Psoas muscle (tissue), 8 donors: ENCODE data around the gene KATNIP. TPM values are rescaled to one million over a fixed set of nuclear protein-coding genes. Genes with fewer than 3 reads are reported as not detected.

ENCODE experiments used
- ATAC-seq, 4 donors: fragments of 200-7000 bp; cut with Tn5 transposase; one replicate each; pipeline ENCODE4 v1.9.1; 2020; ENCODE audit warnings: moderate library complexity in 3 of 4, mild to moderate bottlenecking in 2 of 4
- DNase-seq, 2 donors: peaks; one replicate each; pipeline ENCODE4 v3.0.0-alpha.2; 2020
- H3K27ac ChIP-seq: fragments of 200-600 bp; one replicate; pipeline ENCODE4 v1.8.0; 2022
- H3K27me3 ChIP-seq, 3 donors: fragments of 200-600 bp in 1 of 3; one replicate each; pipeline versions ENCODE4 v1.6.1 to v1.8.0; 2013 to 2022; ENCODE audit warnings: low read length in 2 of 3, mild to moderate bottlenecking in 2 of 3, moderate library complexity in 1 of 3; ENCODE audit not compliant: insufficient read depth in 3 of 3
- H3K36me3 ChIP-seq, 2 donors: fragments of 200-600 bp in 1 of 2; one replicate each; pipeline versions ENCODE4 v1.6.1 to v1.8.0; 2013 to 2022; ENCODE audit warnings: low read depth in 1 of 2, mild to moderate bottlenecking in 1 of 2, moderate library complexity in 1 of 2; ENCODE audit not compliant: insufficient read depth in 1 of 2
- H3K4me1 ChIP-seq: fragments of 200-600 bp; one replicate; pipeline ENCODE4 v1.8.0; 2022
- H3K4me3 ChIP-seq: fragments of 200-600 bp; one replicate; pipeline ENCODE4 v1.8.0; 2022; ENCODE audit warnings: mild to moderate bottlenecking
- H3K9me3 ChIP-seq: fragments of 200-600 bp; one replicate; pipeline ENCODE4 v1.8.0; 2022
- WGBS, 3 donors: extraction: QIAGEN DNeasy Blood & Tissue Kit; methylation state at CpG; one replicate each; pipeline versions ENCODE4 v1.1.6 to v1.1.7; 2013; 5-methylcytosine and 5-hydroxymethylcytosine counted together
- intact Hi-C, 2 donors: fragments of 100-400 bp; cut with DNase I; formaldehyde crosslinking; loops; one replicate each; pipeline versions ENCODE4 v1.11.0 to v1.14.2; 2022
- polyA plus RNA-seq, 3 donors: library from polyadenylated mRNA; stranded (reverse); fragments of 200-250 nt; gene quantifications; one replicate each; pipeline ENCODE4 v1.2.3, GENCODE V29; 2013
- total RNA-seq, 4 donors: library from RNA; stranded (reverse); fragmentation: NEBNext Ultra II Directional in 2 of 4; extraction: Animal tissue kit (Norgen Biotek cat#: 25700) in 2 of 4; gene quantifications; one replicate each; pipeline versions ENCODE4 v1.2.1 to v1.2.4, GENCODE V29; 2021 to 2023
- TF ChIP-seq, protein P1 (sequence below): fragments of 200-600 bp; IDR thresholded peaks from one replicate; pipeline ENCODE4 v1.8.0; 2022; ENCODE audit warnings: antibody characterized with exemption
- donor health status: healthy with polysubstance abuse.
- donor health status: DM: no; HTN: no; CAD: no; lungs with moderate emphysema.
- donor health status: Bipolar disorder and iron deficiency.
- donor health status: healthy.
- donor health status: DM: yes; HTN: yes; CAD: no.
- donor health status: DM: no; HTN: no; CAD: no.
- donor health status: DM: no; HTN: no; CAD: no.
- donor health status: DM: yes; HTN: yes; CAD: no.

KATNIP gene
- total and polyA plus RNA-seq, 7 donors: 4.5 to 9.6 (median 6.1) TPM

DNA sequence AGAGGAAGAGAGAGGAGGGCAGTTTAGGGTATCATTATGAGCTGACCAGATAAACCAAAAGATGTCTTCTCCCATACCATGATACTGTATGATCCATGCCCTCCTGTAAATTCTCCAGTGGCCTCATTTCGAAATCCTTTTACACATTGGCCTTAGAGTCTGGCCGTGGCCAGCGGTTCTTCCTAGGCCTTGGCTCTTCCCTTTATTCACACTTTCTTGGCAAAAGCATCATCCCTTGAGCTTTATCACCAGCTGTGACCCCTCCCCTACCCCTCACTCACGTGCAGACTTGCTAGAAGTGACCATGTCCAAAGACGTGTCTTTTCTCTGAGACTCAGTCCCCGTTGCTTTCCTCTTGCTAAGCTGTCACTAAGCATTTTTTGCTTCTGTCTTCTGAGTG, 22.8 kb downstream of the KATNIP start:
- Histone ChIP-seq H3K4me1 (no peaks in the 10 kb centered on the region), H3K9me3 (no peaks in the 10 kb centered on the region), H3K36me3 (no peaks in the 10 kb centered on the region), H3K4me3 (no peak overlapping the region), H3K27ac (no peak overlapping the region), H3K27me3 (no peaks in the 10 kb centered on the region)
- intact Hi-C loops: no loop called here
- WGBS, 3 donors: 66 to 72% (median 67%) methylated on average over 6 of the region's 6 CpGs
- ATAC-seq (peak in 2 of 4 donors; percentile 34 to 36), DNase-seq (peak in 1 of 2 donors; percentile 52)
- TF ChIP-seq, protein P1, sequence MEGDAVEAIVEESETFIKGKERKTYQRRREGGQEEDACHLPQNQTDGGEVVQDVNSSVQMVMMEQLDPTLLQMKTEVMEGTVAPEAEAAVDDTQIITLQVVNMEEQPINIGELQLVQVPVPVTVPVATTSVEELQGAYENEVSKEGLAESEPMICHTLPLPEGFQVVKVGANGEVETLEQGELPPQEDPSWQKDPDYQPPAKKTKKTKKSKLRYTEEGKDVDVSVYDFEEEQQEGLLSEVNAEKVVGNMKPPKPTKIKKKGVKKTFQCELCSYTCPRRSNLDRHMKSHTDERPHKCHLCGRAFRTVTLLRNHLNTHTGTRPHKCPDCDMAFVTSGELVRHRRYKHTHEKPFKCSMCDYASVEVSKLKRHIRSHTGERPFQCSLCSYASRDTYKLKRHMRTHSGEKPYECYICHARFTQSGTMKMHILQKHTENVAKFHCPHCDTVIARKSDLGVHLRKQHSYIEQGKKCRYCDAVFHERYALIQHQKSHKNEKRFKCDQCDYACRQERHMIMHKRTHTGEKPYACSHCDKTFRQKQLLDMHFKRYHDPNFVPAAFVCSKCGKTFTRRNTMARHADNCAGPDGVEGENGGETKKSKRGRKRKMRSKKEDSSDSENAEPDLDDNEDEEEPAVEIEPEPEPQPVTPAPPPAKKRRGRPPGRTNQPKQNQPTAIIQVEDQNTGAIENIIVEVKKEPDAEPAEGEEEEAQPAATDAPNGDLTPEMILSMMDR: no peak

DNA sequence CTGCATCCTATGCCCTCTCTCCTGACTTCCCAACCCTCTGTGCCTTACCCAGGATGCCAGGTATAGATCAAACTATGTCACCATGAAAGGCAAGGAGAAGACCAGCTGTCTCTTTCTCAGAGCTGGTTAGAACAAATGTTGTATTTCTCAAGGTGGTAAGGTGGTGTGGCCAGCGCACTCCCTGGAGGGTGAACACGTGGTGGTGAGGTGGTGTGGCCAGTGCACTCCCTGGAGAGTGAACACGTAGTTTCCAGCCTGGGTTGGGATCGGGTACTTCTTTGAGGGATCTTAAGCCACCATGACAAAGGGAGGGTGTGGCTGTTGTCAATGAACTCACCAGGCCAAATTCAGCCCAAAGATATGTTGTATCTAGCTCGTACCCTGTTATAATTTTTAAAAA, 26.8 kb downstream of the KATNIP start:
- 65 to 69% (median 65%) methylated on average over 5 of the region's 5 CpGs for WGBS, 3 donors
- H3K4me1 ChIP-seq: no peaks in the 10 kb centered on the region
- H3K27me3 ChIP-seq: no peaks in the 10 kb centered on the region
- no peaks in the 10 kb centered on the region for H3K9me3 ChIP-seq
- intact Hi-C loops: no loop called here
- peak in 1 of 4 donors; percentile 32 for ATAC-seq
- no peaks in the 10 kb centered on the region for H3K36me3 ChIP-seq
- no peak overlapping the region for H3K27ac ChIP-seq
- no peak overlapping the region for H3K4me3 ChIP-seq
- no peak for DNase-seq
- TF ChIP-seq, protein P1: no peak

DNA sequence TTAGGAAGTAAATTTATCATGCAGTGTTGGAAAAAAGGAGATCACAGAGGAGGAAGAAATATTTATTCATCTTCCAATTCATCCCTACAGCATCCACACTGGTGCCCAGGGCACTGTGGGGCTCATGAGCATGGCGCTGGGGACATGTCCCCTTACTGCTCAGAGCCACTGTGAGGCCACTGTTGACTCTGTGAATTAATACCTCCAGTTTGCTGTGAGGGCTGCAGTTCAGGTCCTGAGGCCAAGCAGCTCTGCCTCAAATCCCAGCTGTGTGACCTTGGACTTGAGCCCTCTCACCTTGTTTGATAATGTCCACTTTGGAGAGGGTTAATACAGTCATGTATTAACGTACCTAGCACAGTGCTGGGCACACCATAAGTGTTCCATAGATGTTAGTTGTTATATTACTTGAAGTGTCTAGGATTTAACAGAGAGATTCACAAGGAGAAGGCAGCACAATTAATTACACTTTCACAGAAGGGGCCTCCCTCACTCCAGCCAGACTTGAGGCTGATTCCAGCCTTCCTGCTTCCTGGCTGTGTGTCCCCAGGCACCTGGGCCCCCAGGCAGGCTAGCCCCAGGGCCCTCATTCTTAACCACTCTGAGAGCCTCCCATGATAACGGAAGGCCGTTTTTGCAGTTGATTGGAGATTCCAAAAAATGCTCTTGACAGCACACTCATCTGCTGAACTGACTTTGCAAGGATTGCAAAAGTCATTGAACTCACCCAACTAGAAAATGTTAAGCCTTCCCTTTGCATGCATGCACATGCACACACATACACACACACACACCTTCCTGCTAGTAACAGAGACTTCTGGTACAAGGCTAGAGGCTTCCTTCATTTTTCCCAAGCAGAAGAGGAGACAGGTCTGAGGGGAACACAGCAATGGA, 29.4 kb downstream of the KATNIP start:
- Histone ChIP-seq H3K36me3 (no peaks in the 10 kb centered on the region), H3K27me3 (no peaks in the 10 kb centered on the region), H3K4me1 (no peaks in the 10 kb centered on the region), H3K4me3 (no peak overlapping the region), H3K9me3 (no peaks in the 10 kb centered on the region), H3K27ac (no peak overlapping the region)
- TF ChIP-seq, protein P1: no peak
- DNase-seq (no peak), ATAC-seq (no peak)
- WGBS, 3 donors: 85 to 90% (median 87%) methylated on average over 4 of the region's 4 CpGs
- intact Hi-C loops: no loop called here

DNA sequence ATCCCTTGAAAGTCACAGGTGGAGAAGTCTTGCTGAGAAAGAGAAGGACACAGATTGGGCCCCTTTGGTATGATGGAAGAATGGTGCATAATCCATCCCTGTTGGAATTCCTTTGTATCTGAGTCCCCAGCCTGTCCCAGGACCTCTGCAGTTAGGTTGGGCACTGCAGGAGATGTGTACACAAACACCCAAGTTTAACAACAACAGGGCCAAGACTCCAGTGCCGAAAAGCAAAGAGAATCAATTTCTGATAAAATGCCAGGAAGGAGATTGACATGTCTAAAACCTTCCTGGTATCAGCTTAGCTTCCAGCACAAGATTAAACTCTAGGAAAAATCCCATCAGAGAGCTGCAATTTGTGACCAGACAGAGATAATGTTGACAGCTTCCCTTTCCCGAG, 32.9 kb downstream of the KATNIP start:
- Histone ChIP-seq H3K27me3 (no peaks in the 10 kb centered on the region), H3K36me3 (no peaks in the 10 kb centered on the region), H3K4me1 (no peaks in the 10 kb centered on the region), H3K4me3 (no peak overlapping the region), H3K27ac (no peak overlapping the region), H3K9me3 (no peaks in the 10 kb centered on the region)
- 64 to 73% (median 67%) methylated on average over 2 of the region's 2 CpGs for WGBS, 3 donors
- intact Hi-C loops: no loop called here
- TF ChIP-seq, protein P1: no peak
- DNase-seq (no peak), ATAC-seq (no peak)
